GM12878 (cell line): ENCODE data around the gene PLXND1. TPM values are rescaled to one million over a fixed set of nuclear protein-coding genes. Genes with fewer than 3 reads are reported as not detected.
A peak's percentile ranks its signal among the peaks of the same experiment; 100 is the strongest.

Experiments used
- ATAC-seq: fragments of 200-7000 bp; cut with Tn5 transposase; 3 replicates; pipeline ENCODE4 v1.9.1; 2020; ENCODE audit warnings: mild to moderate bottlenecking, moderate library complexity
- BruUV-seq: library from RNA; stranded (reverse); fragments of 400-500 nt; replicated peaks from 2 replicates; lab custom pipeline; 2021; lab: Mats Ljungman, UMichigan
- CTCF ChIA-PET: fragments of 300-600 bp; sonication (Branson Sonifier 250); formaldehyde crosslinking; extraction: SDS; loops from one replicate; lab custom pipeline; 2021; ENCODE audit warnings: inconsistent platforms; lab: Yijun Ruan, JAX
- POLR2A ChIA-PET: fragments of 350-600 bp; formaldehyde crosslinking; extraction: SDS; loops from one replicate; lab custom pipeline; 2021; ENCODE audit warnings: inconsistent platforms; lab: Charles Lee
- RAD21 ChIA-PET: fragments of 300-600 bp; sonication (Branson Sonifier 250); formaldehyde crosslinking; loops from one replicate; lab custom pipeline; 2023; ENCODE audit warnings: antibody characterized with exemption; ENCODE audit not compliant: unreplicated experiment; lab: Charles Lee
- SMC1A ChIA-PET: fragments of 300-600 bp; sonication (Branson Sonifier 250); formaldehyde crosslinking; loops from one replicate; lab custom pipeline; 2023; ENCODE audit not compliant: unreplicated experiment, uncharacterized antibody; lab: Charles Lee
- DNase-seq: peaks from one replicate; pipeline ENCODE4 v3.0.0-alpha.2; 2011; ENCODE audit warnings: low read depth, low spot score
- FAIRE-seq: peaks from 3 replicates; lab custom pipeline; 2011; peaks lifted over from hg19 to GRCh38; lab: Jason Lieb, UNC
- H2AFZ ChIP-seq: 2 replicates; pipeline ENCODE4 v1.6.0; 2011; ENCODE audit warnings: low read depth, low read length, control low read depth; ENCODE audit not compliant: control insufficient read depth
- H3K27ac ChIP-seq: 2 replicates; pipeline ENCODE4 v1.5.1; 2011; ENCODE audit warnings: control low read depth; ENCODE audit not compliant: control insufficient read depth, insufficient read depth
- H3K27me3 ChIP-seq, 2 experiments: replicated peaks in 1 of 2; 2 replicates each; pipeline versions ENCODE4 v1.6.0 to v1.6.1; 2011; ENCODE audit warnings: low read length in 1 of 2; ENCODE audit not compliant: control insufficient read depth in 2 of 2, insufficient read depth in 2 of 2
- H3K36me3 ChIP-seq, 2 experiments: 2 replicates each; pipeline ENCODE4 v1.5.1; 2011; ENCODE audit warnings: low read length in 1 of 2; ENCODE audit not compliant: control insufficient read depth in 2 of 2, insufficient read depth in 2 of 2
- H3K4me1 ChIP-seq: 2 replicates; pipeline ENCODE4 v1.6.1; 2011; ENCODE audit warnings: mild to moderate bottlenecking, low read length, moderate library complexity, mixed read lengths; ENCODE audit not compliant: control insufficient read depth, insufficient read depth
- H3K4me2 ChIP-seq: 2 replicates; pipeline ENCODE4 v1.6.0; 2011; ENCODE audit warnings: control low read depth; ENCODE audit not compliant: control insufficient read depth, insufficient read depth
- H3K4me3 ChIP-seq: fragments of 200-600 bp; sonication (generic); 2 replicates; pipeline ENCODE4 v1.5.1; 2016
- H3K79me2 ChIP-seq: 2 replicates; pipeline ENCODE4 v1.6.0; 2011; ENCODE audit warnings: low read length; ENCODE audit not compliant: control insufficient read depth, insufficient read depth
- H3K9ac ChIP-seq: 2 replicates; pipeline ENCODE4 v1.8.0; 2011; ENCODE audit warnings: low read length, control low read depth, mixed read lengths; ENCODE audit not compliant: control insufficient read depth, insufficient read depth
- H3K9me3 ChIP-seq: replicated peaks from 3 replicates; pipeline ENCODE4 v1.5.1; 2011; ENCODE audit warnings: mild to moderate bottlenecking, low read length; ENCODE audit not compliant: control insufficient read depth, insufficient read depth
- H4K20me1 ChIP-seq: 2 replicates; pipeline ENCODE4 v1.6.0; 2011; ENCODE audit not compliant: control insufficient read depth, insufficient read depth
- ESRRA ChIP-seq: IDR thresholded peaks from 2 replicates; pipeline ENCODE4 v1.6.1; 2012; ENCODE audit warnings: mild to moderate bottlenecking, low read length, improper control_type of control experiment
- USF1 ChIP-seq: IDR thresholded peaks from 2 replicates; pipeline ENCODE4 v1.6.1; 2011; ENCODE audit warnings: borderline replicate concordance, low read depth, mild to moderate bottlenecking, moderate library complexity, mixed read lengths, low read length; ENCODE audit not compliant: insufficient read depth; ENCODE audit errors: extremely low read length
- WGBS: methylation state at CpG from one replicate; pipeline ENCODE4 v1.1.6; 2016; ENCODE audit warnings: low lambda C conversion rate; ENCODE audit not compliant: insufficient replicate concordance, insufficient coverage; ENCODE audit errors: missing lambda C conversion rate; 5-methylcytosine and 5-hydroxymethylcytosine counted together
- in situ Hi-C: fragments of 300-500 bp; cut with MboI; formaldehyde crosslinking; loops from 9 replicates; pipeline ENCODE4 v1.14.3; 2018; ENCODE audit warnings: mixed read lengths
- intact Hi-C: fragments of 100-400 bp; cut with micrococcal nuclease; formaldehyde crosslinking; loops from one replicate; pipeline ENCODE4 v1.14.2; 2022; ENCODE audit not compliant: unreplicated experiment
- polyA plus RNA-seq, 11 experiments: library from polyadenylated mRNA; depleted of rRNA in 4 of 11; unstranded in 6 of 11; stranded (reverse) in 5 of 11; fragments of >200 nt; fragmentation: Nextera tagmentation in 4 of 11; fragmentation: Illumina TruSeq in 1 of 11; extraction: Ambion mirVana in 4 of 11; extraction: Trizol in 1 of 11; gene quantifications; 1 replicate in 1 of 11; 2 replicates in 10 of 11; pipeline versions ENCODE4 v1.2.1 to v1.2.3, GENCODE V29; 2011 to 2016; ENCODE audit warnings: inconsistent platforms in 2 of 11, missing spikeins in 2 of 11, low read depth in 1 of 11
- total RNA-seq, 4 experiments: library from RNA; depleted of rRNA in 3 of 4; stranded (reverse); fragments of >200 nt in 3 of 4; fragmentation: Illumina TruSeq in 1 of 4; extraction: Trizol in 1 of 4; gene quantifications; 2 replicates each; pipeline versions ENCODE4 v1.2.1 to v1.2.3, GENCODE V29; 2013 to 2021

Gene PLXND1
- total and polyA plus RNA-seq, 10 of the 15 experiments (the other 5 are each of a cell fraction or from before 2014, with no cell fraction given): 0.01 to 2.3 (median 0.72) TPM; not detected in 7

- Histone ChIP-seq H3K4me1 (peaks cover 22% of the 10 kb centered on the region), H3K9ac (no peak overlapping the region), H2AFZ (peak overlapping the region; percentile 86), H3K36me3 (no peaks in the 10 kb centered on the region), H3K4me3 (no peak overlapping the region), H3K79me2 (no peaks in the 10 kb centered on the region), H3K4me2 (peak overlapping the region; percentile 44)
- intact Hi-C loops: no loop called here
- no TSS peak for BruUV-seq
- ChIA-PET RAD21 (interaction anchor here (1.0 to 1.3 kb wide), 2 partner anchors 52 to 194 kb away, joined by 3 to 4 read pairs; no protein-coding TSS in a partner anchor), SMC1A (interaction anchor here (0.8 to 1.2 kb wide), 2 partner anchors 22 to 49 kb away, joined by 3 to 4 read pairs; no protein-coding TSS in a partner anchor)
- WGBS: 33% methylated on average over 16 of the region's 17 CpGs
- DNase-seq (no peak), ATAC-seq (no peak)
- TF ChIP-seq ESRRA (no peak), USF1 (peak; percentile 34)
- TF ChIP-seq, all 136 proteins: peak for 1
- no peaks in the 10 kb centered on the region for H3K9me3 ChIP-seq
- POLR2A ChIA-PET: interaction anchor here (0.7 to 1.1 kb wide), 3 partner anchors 42 to 638 kb away, joined by 3 to 6 read pairs (median 3); no protein-coding TSS in a partner anchor
- no peaks in the 10 kb centered on the region for H3K27me3 ChIP-seq
- no peaks in the 10 kb centered on the region for H4K20me1 ChIP-seq
- no peak overlapping the region for H3K27ac ChIP-seq
- no peak for FAIRE-seq
- CTCF ChIA-PET: interaction anchor here (0.6 to 2.0 kb wide), 3 partner anchors 14 to 194 kb away, joined by 3 to 8 read pairs (median 4); no protein-coding TSS in a partner anchor
- in situ Hi-C loops: no loop called here
These were observed 29.1 kb downstream of the PLXND1 start for GRCh38 chr3:129577366-129577765.
